GM19035 (cell line): Measurements from ENCODE around the gene PCDHB7.
"Not testable (repeated sequence)": the region's sequence is repeated elsewhere in the genome, so short reads cannot be mapped to it uniquely, and the experiment has no call there.

ENCODE experiments used
- ATAC-seq: cut with Tn5 transposase; IDR thresholded peaks from one replicate; pipeline ENCODE4 v1.9.1; 2021; ENCODE audit not compliant: unreplicated experiment

PCDHB7 gene

GRCh38 chr5:141172381-141173204 is at the start of gene PCDHB7:
Gene PCDHB7 (plus strand): TSS chr5:141172644. CDS start chr5:141172836, 192 bp downstream.
- ATAC-seq = no peak

- ATAC-seq = not testable (repeated sequence)
Measured at GRCh38 chr5:141123396-141124135, 48.9 kb upstream of the PCDHB7 start.

DNA sequence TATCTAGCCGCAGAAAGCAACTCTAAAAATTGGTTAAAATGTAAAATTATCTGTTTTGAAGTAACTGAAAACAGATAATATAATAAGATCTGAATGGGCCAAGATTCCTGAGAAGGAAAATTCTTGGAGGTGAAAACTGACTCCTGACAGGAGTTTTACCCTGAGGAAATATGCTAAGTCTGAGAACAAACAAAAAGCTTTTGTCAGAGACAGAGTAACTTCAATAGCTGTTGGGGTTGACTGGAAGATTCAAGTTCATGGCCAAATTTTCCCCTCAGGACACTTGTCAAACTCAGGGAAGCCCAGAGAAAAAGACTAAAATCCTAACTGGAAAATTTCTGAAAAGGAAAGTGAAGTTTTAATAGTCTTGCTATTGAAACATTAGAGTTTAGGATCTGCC is 45.1 kb upstream of the PCDHB7 start:
- no peak for ATAC-seq

- ATAC-seq = no peak
Measured at GRCh38 chr5:141135030-141135717, 37.3 kb upstream of the PCDHB7 start, which contains the start of gene PCDHB5. Gene PCDHB5 (plus strand): TSS chr5:141135206. CDS start chr5:141135435, 229 bp downstream.

- ATAC-seq = no peak
Measured at GRCh38 chr5:141135718-141136266, 36.7 kb upstream of the PCDHB7 start.

DNA sequence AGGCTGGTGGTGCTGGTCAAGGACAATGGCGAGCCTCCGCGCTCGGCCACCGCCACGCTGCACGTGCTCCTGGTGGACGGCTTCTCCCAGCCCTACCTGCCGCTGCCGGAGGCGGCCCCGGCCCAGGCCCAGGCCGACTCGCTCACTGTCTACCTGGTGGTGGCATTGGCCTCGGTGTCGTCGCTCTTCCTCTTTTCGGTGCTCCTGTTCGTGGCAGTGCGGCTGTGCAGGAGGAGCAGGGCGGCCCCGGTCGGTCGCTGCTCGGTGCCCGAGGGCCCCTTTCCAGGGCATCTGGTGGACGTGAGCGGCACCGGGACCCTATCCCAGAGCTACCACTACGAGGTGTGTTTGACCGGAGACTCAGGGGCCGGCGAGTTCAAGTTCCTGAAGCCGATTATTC is 35.1 kb upstream of the PCDHB7 start:
- not testable (repeated sequence) for ATAC-seq

DNA sequence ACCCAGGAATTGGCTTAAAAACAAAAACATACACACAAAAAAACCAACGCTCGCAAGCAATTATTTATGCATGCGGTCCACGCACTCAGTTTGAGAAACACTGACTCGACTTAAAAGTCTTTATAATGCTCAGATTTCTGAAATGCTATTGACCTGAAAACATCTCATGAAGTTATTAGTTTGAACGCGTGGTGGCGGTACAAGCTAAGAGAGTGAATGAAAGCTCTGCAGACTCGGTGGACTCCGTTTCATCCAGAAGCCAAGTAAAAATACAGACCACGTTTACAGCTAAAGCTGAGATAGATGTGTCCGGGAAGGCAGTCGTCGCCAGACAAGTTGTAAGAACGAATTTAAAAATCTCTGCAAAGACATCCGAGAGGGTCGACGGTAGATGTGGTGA is 22.6 kb upstream of the PCDHB7 start, which contains the start of gene PCDHB6:
Gene PCDHB6, plus strand, starts transcription at position 246 of the 400 bp plus-strand sequence. CDS start 201 bp downstream, outside the sequence.
- no peak for ATAC-seq

DNA sequence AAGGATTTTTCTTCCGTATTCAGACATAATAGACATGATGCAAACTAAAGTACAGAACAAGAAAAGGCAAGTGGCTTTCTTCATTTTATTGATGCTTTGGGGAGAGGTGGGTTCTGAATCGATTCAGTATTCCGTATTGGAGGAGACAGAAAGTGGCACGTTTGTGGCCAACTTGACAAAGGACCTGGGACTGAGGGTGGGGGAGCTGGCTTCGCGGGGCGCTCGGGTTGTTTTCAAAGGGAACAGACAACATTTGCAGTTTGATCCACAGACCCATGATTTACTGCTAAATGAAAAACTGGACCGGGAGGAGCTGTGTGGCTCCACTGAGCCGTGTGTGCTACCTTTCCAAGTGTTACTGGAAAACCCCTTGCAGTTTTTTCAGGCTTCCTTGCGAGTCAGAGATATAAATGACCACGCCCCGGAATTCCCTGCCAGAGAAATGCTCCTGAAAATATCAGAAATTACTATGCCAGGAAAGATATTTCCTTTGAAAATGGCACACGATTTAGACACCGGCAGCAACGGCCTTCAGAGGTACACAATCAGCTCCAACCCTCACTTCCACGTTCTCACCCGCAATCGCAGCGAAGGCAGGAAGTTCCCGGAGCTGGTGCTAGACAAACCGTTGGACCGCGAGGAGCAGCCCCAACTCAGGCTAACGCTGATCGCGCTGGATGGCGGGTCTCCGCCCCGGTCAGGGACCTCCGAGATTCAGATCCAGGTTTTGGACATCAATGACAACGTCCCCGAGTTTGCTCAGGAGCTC is 22.0 kb upstream of the PCDHB7 start:
- ATAC-seq = no peak

- no peak for ATAC-seq
Measured at GRCh38 chr5:141150993-141151325, 21.5 kb upstream of the PCDHB7 start.

DNA sequence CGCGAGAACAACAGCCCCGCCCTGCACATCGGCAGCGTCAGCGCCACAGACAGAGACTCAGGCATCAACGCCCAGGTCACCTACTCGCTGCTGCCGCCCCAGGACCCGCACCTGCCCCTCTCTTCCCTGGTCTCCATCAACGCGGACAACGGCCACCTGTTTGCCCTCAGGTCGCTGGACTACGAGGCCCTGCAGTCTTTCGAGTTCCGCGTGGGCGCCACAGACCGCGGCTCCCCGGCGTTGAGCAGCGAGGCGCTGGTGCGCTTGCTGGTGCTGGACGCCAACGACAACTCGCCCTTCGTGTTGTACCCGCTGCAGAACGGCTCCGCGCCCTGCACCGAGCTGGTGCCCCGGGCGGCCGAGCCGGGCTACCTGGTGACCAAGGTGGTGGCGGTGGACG is 20.8 kb upstream of the PCDHB7 start:
- not testable (repeated sequence) for ATAC-seq

DNA sequence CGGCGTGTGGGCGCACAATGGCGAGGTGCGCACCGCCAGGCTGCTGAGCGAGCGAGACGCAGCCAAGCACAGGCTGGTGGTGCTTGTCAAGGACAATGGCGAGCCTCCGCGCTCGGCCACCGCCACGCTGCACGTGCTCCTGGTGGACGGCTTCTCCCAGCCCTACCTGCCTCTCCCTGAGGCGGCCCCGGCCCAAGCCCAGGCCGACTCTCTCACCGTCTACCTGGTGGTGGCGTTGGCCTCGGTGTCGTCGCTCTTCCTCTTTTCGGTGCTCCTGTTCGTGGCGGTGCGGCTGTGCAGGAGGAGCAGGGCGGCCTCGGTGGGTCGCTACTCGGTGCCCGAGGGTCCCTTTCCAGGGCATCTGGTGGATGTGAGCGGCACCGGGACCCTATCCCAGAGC is 20.3 kb upstream of the PCDHB7 start:
- not testable (repeated sequence) for ATAC-seq

DNA sequence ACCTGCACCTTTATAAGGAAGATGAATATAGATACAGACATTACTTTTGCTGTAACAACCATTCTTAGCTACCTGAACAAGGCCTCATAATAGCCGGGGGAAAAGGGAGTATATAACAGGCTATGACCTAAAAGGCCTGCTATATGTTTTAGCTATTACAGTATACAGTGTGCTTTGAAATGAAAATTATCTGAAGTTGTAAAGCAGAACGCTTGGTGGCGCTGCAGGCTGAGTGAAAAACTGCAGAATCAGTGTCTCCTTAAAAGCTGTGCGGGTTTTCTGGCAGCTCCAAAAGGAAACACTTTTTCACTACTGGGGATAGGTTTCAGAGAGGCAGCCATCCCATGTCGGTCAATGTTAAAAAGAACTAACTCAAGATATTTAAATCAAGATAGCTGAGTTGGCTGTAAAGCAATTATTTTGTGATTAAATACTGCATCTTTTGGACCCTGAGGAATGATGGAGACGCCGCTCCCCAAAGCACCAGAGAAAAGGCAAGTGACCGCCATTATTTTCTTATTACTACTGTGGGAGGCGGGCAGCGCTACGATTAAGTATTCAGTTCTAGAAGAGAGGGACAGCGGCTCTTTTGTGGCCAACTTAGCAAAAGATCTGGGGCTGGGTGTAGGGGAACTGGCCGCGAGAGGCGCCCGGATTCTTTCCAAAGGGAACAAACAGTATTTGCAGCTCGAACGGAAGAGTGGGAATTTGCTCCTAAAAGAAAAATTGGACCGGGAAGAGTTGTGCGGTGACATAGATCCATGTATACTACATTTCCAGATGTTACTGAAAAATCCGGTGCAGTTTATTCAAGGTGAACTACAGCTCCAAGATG is 16.7 kb upstream of the PCDHB7 start:
- ATAC-seq = no peak

DNA sequence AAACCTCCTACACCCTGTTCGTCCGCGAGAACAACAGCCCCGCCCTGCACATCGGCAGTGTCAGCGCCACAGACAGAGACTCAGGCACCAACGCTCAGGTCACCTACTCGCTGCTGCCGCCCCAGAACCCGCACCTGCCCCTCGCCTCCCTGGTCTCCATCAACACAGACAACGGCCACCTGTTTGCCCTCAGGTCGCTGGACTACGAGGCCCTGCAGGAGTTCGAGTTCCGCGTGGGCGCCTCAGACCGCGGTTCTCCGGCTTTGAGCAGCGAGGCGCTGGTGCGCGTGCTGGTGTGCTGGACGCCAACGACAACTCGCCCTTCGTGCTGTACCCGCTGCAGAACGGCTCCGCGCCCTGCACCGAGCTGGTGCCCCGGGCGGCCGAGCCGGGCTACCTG is 15.1 kb upstream of the PCDHB7 start:
- ATAC-seq = not testable (repeated sequence)

- not testable (repeated sequence) for ATAC-seq
Measured at GRCh38 chr5:141157901-141158300, 14.5 kb upstream of the PCDHB7 start.

- not testable (repeated sequence) for ATAC-seq
Measured at GRCh38 chr5:141174291-141175104, 2.1 kb downstream of the PCDHB7 start.

GRCh38 chr5:141175933-141176332 is 3.5 kb downstream of the PCDHB7 start:
- ATAC-seq = no peak

DNA sequence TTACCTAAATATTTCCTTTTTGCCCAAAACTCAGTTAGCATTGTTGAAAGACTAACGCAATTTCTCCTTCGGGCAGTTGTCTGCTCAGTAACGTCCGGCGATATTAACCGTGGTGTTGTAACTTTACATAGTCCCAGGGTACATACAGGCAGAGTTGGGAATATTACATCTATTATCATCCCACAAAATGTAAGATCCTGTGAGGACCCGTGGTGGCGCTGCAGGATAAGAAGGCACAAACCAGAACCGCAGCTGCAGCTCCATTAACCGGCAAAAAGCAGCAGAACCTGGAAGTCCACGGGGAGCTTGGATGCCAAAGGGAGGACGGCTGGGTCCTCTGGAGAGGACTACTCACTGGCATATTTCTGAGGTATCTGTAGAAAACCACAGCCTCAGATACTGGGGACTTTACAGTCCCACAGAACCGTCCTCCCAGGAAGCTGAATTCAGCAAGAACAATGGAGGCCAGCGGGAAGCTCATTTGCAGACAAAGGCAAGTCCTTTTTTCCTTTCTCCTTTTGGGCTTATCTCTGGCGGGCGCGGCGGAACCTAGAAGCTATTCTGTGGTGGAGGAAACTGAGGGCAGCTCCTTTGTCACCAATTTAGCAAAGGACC is 5.2 kb downstream of the PCDHB7 start, which contains the start of gene PCDHB8:
Gene PCDHB8, plus strand, starts transcription at position 214 of the 615 bp plus-strand sequence. Its CDS starts 245 bp downstream, at position 459.
- not testable (repeated sequence) for ATAC-seq

- not testable (repeated sequence) for ATAC-seq
Measured at GRCh38 chr5:141179371-141179770, 6.9 kb downstream of the PCDHB7 start.
